GM12892 (cell line): ENCODE measurements around the gene ASXL2.

Source experiments
- POLR2A ChIP-seq: IDR thresholded peaks from 2 replicates; pipeline ENCODE4 v1.6.1; 2011; ENCODE audit warnings: low read depth, low read length, control low read depth
- POLR2AphosphoS5 ChIP-seq: IDR thresholded peaks from 2 replicates; pipeline ENCODE4 v1.6.1; 2011; ENCODE audit warnings: low read depth, low read length, control low read depth

DNA sequence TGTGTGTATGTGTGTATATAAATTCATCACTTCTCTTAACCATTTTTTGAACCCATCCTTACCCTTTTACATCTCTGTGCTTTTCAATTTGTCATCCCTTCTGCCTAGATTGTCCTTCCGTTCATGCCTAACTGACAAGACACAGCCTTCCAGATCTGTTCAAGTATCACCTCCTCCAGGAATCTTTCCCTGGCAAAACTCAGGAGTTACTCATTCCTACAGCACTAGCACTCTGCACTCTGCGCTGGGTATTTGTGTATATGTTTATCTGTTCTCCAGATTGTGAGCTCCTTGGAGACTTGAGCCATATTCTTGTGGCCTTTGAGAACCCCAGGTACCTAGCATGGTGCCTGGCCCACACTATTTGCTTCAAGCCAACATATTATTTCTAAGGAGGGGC, 26.8 kb upstream of the ASXL2 start:
- no peak for TF ChIP-seq POLR2A
- no peak for TF ChIP-seq POLR2AphosphoS5
